Fibroblast of the conjunctiva (primary cell): ENCODE results near the gene CDH23.
A peak's percentile ranks its signal among the peaks of the same experiment; 100 is the strongest.

Source experiments
- DNase-seq: peaks from one replicate; pipeline ENCODE4 v3.0.0-alpha.2; 2010; ENCODE audit warnings: low read depth

Gene CDH23

DNA sequence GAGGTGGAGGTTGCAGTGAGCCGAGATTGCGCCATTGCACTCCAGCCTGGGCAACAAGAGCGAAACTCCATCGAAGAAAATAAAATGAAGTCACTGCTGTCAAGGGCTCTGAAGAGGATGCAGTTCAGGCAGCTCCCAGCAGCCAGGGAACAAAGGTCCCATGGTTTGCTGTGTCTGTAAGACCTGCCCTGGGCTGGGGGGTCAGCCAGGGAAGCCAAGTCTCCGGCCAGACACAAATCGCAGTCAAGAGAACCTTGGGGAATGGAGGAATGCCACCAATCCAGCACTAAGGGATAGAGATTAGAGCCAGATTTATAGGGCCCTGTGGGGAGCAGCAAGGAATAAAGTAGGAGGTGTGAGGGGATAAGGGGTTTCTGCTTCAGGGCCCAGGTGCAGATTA is 405.5 kb downstream of the CDH23 start:
- no peak for DNase-seq

DNA sequence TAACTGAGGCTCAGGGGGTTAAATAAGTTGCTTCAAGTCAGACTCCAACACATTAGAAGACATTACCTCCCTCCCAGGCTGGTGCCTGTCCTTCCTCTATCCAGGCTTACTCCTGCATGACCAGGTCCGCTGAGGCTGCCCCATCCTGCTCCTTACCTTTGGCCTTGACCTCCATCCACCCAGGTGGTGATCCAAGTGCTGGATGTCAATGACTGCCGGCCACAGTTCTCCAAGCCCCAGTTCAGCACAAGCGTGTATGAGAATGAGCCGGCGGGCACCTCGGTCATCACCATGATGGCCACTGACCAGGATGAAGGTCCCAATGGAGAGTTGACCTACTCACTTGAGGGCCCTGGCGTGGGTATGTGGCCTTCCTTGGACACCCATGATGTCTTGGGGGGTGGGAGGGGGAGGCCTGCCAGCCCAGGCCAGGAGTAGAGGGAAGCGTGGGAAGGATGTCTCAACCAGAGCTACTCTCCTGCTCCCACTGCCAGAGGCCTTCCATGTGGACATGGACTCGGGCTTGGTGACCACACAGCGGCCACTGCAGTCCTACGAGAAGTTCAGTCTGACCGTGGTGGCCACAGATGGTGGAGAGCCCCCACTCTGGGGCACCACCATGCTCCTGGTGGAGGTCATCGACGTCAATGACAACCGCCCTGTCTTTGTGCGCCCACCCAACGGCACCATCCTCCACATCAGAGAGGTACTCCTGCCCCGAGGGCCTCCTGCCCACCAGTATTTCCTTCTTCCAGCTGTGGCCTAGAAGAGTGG is 406.2 kb downstream of the CDH23 start:
- no peak for DNase-seq

DNA sequence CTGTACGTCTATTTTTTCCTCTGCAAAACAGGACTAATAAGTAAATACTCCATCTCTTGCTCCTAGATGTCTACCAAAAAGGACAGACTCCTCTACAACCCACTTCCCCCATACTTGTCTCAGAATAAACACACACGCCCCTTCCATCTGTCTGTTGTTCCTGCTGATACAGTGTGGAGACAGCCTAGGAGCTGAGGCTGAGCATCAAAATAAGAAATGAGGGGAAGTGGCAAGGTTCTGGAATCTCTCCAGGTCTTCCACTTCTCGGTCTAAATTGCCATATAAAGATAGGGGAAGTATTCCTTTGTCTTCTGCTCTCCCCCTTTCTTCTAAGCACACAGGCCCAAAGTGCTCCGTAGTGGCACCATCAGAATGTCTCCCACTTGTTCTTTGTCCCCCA is 407.4 kb downstream of the CDH23 start:
- no peak for DNase-seq

DNA sequence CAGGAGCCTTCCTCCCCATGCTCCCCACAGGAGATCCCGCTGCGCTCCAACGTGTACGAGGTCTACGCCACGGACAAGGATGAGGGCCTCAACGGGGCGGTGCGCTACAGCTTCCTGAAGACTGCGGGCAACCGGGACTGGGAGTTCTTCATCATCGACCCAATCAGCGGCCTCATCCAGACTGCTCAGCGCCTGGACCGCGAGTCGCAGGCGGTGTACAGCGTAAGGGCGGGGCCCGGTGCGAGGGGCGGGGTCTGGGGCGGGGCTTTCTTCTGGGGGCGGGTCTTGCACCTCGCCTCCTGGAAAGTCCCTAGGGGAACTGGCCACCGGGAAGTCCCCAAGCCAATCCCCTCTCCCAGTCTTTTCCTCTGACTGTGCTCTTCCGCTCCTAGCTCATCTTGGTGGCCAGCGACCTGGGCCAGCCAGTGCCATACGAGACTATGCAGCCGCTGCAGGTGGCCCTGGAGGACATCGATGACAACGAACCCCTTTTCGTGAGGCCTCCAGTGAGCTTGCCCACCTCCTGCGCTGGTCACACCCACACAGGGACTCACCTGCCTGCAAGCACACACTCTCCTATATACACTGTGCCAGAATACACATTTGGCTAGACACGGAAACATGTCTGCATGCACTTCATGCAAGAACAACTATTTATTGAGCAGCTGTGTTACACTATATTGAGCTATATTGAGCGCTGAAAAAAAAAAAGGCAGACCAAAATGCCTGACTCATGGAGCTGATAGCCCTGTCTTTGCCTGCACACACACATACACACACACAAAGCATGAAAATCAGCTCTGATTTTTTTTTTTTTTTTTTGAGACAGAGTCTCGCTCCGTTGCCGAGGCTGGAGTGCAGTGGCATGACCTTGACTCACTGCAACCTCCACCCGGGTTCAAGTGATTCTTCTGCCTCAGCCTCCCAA is 409.3 kb downstream of the CDH23 start:
- no peak for DNase-seq

DNA sequence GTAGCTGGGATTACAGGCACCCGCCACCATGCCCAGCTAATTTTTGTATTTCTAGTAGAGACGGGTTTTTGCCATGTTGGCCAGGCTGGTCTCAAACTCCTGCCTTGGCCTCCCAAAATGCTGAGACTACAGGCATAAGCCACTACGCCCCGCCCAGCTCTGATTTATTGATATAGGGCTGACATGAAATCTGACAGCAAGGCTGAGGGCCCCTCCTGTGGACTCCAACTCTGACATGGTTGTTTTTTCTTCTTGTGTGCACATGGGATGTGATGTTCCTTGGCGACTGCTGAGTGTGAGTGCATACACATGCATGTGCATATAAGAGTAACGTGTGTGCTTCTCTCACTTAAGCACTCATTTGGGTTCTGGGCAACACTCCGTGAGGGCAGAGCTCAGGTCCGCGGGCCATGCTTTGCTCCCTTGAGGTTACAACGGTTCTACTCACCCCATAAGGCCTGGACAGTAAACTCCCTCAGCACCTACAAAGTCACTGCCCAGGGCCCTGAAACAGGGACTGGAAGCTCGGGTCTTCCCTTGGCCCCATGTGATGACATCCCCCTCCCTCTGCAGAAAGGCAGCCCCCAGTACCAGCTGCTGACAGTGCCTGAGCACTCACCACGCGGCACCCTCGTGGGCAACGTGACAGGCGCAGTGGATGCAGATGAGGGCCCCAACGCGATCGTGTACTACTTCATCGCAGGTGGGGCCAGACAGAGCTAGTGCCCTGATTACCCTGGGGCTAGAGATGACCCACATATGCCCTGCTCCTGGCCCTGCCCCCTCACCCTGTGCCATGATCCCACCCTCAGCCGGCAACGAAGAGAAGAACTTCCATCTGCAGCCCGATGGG is 410.2 kb downstream of the CDH23 start:
- no peak for DNase-seq

DNA sequence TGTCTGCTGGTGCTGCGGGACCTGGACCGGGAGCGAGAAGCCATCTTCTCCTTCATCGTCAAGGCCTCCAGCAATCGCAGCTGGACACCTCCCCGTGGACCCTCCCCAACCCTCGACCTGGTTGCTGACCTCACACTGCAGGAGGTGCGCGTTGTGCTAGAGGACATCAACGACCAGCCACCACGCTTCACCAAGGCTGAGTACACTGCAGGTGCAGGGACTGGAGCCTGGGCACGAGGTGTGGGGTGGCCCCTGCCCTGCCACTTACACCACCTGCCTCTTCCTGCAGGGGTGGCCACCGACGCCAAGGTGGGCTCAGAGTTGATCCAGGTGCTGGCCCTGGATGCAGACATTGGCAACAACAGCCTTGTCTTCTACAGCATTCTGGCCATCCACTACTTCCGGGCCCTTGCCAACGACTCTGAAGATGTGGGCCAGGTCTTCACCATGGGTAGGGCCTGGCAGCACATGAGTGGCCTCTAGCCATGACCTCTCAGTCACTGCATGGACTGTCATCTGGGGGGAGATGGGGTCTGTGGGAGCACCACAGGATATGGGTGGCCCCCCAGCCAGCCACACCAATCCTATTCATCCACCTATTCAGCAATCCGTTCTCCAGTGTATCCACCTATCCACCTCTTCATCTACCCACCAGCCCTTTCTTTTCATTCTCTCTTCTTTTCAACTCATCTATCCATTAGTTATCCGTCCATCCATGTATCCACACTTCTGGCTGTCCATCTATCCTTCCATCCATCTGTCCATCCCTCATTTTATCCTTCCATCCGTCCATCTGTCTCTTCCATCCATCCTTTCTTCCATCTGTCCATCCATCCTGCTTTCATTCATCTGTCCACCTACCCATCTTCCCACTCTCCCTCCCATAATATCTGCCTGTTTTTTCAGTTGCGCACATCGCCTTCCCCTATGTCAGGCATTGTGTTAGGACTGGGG is 411.1 kb downstream of the CDH23 start:
- DNase-seq = no peak

DNA sequence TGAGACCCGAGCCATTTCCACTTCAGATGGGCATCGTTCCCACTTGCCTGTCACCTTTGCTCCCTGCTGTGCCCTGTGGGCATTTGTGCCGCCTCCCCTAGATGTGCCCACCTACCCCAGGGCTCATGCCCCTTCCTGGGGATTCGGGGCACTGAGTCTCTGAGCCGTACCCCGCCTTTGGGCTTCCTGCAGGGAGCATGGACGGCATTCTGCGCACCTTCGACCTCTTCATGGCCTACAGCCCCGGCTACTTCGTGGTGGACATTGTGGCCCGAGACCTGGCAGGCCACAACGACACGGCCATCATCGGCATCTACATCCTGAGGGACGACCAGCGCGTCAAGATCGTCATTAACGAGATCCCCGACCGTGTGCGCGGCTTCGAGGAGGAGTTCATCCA is 412.9 kb downstream of the CDH23 start:
- no peak for DNase-seq

DNA sequence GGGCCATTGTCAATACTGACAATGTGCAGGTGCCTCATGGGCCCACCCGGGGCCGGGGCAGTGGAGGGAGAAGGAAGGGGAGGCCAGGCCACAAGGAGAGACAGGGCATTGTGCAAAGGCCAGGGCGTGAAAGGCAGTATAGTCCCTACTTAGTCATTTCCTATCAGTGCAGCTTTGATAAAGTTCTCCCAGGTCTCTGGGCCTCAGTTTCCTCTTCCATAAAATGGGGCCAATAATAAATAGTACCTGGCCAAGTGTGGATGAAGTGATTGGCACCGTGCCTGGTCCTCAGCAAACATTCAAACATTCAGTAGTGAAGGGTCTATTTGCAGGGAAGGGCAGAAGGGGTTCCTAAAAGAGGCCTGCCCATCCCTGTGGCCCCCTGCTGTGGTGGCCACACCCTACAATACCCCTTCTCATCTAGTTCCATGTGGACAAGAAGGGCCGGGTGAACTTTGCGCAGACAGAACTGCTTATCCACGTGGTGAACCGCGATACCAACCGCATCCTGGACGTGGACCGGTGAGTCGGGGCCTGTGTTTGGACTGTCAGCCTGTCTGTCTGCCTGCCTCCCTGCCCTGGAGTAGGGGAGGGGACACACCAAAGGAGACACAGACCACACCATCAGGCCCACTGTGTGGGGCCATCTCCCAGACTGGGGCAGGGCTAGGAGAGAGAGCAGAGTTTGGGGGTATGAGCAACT is 413.5 kb downstream of the CDH23 start:
- DNase-seq = no peak

DNA sequence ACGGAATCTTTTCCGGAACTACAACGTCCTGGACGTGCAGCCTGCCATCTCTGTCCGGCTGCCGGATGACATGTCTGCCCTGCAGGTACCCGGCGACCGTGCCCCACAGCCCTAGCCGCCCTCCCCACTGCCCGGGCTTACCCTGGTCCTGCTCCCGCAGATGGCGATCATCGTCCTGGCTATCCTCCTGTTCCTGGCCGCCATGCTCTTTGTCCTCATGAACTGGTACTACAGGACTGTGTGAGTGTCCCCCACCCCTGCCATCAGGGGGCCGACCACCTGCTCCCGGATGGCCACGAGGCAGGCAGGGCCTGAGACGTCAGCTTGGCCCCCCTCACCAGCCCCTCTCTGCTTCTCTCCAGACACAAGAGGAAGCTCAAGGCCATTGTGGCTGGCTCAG is 414.6 kb downstream of the CDH23 start:
- DNase-seq = no peak

DNA sequence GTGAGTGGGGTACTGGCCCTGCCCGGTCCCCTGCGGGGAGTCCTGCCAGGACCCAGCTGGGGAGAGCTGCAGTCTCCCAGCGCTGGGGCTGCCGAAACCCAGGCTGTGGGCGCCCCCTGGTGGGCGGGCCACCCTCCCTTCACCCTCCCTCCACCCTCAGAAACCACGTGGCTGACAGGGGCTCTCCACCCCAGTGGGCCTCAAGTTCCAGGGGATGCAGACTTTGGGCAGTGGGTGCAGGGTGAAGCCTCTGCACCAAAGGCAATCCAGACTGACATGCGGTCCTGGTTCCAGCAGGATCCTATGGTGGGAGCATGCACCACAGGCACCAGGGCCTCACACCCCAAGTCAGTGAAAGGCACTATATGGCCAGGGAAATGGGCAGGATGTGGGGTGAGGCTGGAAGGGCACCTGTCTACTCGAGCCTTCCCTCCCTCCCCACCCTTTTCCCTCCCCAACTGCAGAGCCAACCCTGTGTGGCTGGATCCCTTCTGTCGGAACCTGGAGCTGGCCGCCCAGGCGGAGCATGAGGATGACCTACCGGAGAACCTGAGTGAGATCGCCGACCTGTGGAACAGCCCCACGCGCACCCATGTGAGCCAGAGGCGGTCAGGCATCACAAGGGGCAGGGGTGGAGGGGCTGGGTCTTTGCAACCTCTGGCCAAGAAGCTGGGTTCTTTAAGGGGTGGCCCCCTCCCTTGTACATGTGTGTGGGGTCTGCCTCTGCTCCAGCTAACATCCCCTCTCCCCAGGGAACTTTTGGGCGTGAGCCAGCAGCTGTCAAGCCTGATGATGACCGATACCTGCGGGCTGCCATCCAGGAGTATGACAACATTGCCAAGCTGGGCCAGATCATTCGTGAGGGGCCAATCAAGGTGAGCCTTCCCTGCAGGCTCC is 415.5 kb downstream of the CDH23 start:
- DNase-seq = peak; percentile 12

DNA sequence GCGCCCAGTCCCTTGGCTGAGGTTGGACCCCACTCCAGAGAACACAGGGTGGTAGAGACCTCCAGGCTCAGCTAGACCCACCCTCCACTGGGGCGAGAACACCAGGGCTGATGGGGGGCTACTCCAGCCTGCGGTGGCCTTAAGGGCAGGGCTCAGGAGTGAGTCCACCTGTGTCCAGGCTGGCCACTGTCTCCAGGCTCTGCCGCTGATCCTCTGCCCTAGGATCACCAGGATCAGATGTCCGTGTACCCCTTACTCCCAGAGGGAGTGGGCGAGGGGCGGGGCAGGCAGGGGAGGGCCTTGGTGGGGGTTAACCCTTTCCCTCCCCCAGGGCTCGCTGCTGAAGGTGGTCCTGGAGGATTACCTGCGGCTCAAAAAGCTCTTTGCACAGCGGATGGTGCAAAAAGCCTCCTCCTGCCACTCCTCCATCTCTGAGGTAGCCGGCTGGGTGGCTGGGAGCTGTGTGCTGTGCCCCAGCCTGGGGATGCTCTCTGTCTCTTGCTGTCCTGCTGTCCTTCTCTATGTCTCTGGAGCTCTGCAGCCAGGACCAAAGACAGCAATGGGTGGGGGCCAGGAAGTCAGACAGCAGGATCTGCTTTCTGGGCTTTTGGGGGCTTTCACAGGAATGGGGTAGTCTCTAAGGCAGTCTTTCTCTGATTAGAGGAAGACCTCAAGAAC is 416.3 kb downstream of the CDH23 start:
- DNase-seq = no peak

DNA sequence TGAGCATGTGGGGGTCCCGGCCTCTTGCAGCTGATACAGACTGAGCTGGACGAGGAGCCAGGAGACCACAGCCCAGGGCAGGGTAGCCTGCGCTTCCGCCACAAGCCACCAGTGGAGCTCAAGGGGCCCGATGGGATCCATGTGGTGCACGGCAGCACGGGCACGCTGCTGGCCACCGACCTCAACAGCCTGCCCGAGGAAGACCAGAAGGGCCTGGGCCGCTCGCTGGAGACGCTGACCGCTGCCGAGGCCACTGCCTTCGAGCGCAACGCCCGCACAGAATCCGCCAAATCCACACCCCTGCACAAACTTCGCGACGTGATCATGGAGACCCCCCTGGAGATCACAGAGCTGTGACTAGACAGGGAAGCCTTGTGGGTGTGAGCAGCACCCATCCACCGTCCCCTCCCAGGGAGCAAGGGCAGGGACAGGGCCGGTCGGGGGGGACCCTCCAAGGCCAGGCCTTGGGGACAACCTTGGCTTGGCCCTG is 418.2 kb downstream of the CDH23 start:
- no peak for DNase-seq

DNA sequence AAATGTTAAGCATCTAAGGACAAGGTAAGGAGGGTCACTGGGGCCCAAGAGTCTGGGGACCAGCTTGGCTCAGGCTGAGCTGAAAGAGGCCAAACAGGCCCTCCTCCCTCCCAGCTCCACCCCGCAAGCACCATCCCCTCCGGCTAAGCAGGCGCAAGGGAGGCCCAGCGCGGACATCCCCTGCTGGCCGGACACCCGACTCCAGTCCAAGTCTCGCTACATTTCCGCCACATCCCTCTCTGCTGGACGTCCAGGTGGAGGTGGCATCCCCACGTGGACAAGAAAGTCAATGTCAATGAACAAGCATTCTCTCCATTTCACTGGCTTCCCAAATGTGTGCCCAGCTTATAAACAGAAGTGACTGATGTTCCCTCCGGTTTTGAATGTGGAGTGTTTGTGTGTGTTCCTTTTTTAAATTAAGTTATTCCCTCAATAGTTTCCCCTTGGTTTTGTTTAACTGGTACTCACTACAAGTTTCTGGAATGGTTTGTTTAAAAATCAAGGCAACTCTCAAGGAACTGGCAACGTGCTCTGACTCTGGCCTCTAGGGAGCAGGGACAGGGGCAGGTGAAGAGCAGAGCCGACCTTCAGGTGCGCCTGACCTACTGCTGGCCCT is 418.9 kb downstream of the CDH23 start:
- DNase-seq = no peak

DNA sequence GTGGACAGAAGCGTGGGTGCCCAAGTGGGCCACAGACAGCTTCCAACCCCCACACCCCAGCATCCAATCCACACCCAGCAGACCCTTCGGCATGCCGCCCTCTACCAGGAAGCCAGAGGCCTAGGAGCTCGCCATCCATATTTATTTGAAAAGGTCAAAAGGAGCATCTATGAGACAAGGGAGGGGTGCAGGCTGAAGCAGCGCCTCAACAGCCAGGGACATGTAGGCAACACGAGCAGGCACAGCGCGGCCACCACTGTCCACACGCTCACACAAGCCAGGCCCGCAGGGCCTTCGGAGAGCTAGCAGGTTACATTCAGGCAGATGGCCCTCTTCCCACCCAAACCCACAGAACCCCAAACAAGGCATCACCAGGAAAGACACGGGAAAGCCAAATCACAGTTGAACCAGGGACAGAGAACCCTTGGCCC is 419.7 kb downstream of the CDH23 start:
- DNase-seq = no peak

DNA sequence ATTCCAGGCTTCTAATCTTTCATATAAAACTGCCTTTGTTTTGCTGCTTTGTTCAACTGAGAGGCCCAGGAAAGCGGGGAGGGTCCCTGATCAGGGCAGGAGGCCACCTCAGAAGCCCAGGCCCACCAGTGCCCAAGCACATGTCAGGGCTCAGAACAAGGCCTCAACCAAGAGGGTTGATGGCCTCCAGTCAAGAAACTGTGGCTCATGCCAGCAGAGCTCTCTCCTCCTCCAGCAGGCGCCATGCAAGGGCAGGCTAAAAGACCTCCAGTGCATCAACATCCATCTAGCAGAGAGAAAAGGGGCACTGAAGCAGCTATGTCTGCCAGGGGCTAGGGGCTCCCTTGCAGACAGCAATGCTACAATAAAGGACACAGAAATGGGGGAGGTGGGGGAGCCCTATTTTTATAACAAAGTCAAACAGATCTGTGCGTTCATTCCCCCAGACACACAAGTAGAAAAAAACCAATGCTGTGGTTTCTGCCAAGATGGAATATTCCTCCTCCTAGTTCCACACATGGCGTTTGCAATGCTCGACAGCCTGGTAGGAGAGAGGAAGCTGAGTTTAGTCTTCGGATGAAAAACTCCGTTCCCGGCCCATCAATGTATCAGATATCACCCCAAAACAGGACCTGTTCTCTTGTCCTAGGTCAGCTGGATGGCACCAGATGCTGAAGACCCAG is 420.4 kb downstream of the CDH23 start:
- DNase-seq = no peak

DNA sequence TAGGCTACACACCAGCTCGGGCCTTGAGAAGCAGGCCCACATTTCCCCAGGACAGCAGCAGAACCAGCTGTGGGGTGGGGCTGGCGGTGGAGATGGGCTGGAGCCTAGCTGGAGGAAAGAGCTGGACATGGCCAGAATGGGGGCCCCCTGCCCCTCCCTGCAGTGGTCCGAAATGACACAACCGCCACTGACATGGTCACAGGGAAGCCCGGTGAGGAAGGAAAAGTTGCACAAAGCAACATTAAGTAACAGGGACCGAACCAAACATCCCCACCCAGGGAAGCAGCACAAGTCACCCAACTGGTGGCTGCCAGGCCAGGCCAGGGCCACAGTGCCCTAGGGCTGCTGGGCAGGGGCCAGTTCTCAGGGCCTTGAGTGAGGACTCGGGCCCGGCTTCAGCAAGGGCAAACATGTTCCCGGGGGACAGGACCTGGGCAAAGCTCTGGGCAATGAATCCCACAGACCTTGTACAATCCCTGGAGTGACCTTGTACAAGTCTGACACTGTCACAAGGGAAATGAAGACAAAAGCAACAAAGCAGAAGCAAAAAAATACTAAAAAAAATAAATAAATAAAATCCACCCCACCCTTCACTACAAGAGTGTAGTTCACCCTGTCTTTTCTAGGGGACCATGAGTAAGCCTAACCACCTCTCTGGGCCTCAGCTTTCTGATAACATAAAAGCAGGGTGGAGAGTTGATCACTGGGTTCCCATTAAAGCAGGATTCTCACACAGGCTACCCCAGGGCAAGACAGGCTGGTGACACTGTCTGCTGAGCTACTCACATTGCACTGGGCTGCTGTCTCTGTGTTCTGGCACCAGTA is 421.3 kb downstream of the CDH23 start:
- no peak for DNase-seq
